GM19455 (cell line): Measurements from ENCODE around the gene FOXO6.

ENCODE experiments used
- ATAC-seq: cut with Tn5 transposase; IDR thresholded peaks from one replicate; pipeline ENCODE4 v1.9.1; 2021; ENCODE audit not compliant: unreplicated experiment

Gene FOXO6

GRCh38 chr1:41380979-41381691, 19.9 kb downstream of the FOXO6 start:
- no peak for ATAC-seq

DNA sequence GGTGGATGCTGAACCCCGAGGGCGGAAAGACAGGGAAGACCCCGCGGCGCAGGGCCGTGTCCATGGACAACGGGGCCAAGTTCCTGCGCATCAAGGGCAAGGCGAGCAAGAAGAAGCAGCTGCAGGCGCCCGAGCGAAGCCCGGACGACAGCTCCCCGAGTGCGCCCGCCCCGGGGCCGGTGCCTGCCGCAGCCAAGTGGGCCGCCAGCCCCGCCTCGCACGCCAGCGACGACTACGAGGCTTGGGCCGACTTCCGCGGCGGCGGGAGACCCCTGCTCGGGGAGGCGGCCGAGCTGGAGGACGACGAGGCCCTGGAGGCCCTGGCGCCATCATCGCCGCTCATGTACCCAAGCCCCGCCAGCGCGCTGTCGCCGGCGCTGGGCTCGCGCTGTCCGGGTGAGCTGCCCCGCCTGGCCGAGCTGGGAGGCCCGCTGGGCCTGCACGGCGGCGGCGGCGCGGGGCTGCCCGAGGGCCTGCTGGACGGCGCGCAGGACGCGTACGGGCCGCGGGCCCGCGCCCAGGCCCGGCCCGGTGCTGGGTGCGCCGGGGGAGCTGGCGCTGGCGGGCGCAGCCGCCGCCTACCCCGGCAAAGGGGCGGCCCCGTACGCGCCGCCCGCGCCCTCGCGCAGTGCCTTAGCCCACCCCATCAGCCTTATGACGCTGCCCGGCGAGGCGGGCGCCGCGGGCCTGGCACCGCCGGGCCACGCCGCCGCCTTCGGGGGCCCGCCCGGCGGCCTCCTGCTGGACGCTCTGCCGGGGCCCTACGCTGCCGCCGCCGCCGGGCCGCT, 20.7 kb downstream of the FOXO6 start:
- no peak for ATAC-seq

GRCh38 chr1:41382480-41383090, 21.4 kb downstream of the FOXO6 start:
- no peak for ATAC-seq

- no peak for ATAC-seq
Observed at GRCh38 chr1:41383094-41383852, 22.0 kb downstream of the FOXO6 start.

DNA sequence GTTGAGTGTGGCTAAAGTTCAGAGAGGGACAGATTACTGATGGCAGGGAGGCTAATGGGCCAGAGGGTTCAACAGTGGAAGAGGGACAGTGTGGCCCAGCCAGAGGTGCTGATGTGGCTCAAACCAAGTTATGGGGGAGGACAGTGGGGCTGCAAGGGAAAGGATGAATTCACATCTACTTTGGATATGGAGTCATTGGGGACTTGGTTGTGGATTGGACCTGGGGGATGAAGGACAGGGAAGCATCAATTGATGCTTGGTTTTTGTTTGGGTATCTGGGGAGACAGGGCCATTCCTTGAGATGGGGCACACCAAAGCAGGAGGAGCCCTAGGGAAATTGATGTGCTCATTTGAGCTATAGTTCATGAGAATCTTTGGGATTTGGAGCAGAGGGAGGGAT, 23.3 kb downstream of the FOXO6 start:
- ATAC-seq: no peak

GRCh38 chr1:41385398-41386195, 24.4 kb downstream of the FOXO6 start:
- no peak for ATAC-seq

DNA sequence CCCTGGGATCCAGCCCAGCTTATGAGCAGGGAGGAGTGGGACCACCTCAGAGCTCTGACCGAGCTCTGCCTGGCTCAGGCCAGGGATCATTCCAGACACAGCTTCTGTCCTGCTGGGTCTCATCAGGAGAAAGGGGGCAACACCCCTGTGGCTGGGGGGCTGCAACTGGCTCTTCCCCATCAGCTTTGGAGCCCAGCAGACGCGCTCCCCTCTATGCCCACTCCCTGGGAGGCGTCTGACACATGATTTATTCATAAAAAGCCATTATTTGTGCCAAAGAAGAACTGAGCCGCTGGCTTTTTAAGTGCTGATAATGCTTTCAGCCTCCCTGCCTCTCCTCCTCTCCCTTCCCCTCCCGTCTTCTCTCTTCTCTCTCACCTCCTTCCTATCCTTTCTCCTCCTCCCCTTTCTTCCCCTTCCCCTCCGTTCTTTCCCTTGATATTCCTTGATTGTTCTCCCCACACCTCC, 25.0 kb downstream of the FOXO6 start:
- no peak for ATAC-seq

DNA sequence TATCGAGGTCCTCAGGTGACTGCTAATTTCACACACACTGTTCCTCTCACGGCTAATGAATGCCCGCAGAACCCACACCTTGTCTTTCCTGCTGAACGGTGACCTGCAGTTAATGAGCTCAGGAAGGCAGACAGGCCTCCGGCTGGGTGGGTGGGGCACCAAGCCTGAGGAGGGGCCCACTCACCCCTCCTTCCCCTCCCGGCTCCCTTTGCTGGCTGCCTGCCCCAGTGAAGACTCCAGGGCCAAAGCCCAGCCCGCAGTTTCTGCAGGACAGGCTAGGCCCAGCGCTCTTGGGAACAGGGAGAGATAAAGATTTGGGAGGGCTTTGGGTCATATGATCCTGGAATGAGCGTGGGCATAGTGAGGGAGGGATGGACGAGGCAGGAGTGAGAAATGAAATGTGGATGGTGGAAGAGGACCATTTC, 26.4 kb downstream of the FOXO6 start:
- no peak for ATAC-seq

DNA sequence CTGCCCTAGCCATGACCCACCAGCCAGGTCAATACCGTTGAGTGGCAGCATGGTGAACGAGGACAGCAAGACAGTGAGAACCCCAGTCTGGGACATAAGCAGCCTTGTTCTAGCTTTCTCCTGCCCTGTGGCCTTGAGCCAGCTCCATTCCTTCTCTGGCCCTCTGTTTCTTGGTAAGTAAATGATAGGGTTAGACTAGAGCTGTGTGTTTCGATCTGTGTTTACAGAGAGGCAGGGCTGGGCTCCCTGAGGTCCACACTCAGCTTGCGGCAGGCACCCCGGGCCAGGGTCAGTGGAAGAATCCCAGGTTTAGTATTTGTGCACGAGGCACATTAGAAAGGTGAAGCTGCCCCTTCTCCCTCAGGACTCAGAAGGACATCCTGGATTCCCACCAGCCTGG, 27.3 kb downstream of the FOXO6 start:
- no peak for ATAC-seq

- ATAC-seq: no peak
Observed at GRCh38 chr1:41389009-41389408, 27.8 kb downstream of the FOXO6 start.

- no peak for ATAC-seq
Observed at GRCh38 chr1:41390166-41390565, 28.9 kb downstream of the FOXO6 start.

DNA sequence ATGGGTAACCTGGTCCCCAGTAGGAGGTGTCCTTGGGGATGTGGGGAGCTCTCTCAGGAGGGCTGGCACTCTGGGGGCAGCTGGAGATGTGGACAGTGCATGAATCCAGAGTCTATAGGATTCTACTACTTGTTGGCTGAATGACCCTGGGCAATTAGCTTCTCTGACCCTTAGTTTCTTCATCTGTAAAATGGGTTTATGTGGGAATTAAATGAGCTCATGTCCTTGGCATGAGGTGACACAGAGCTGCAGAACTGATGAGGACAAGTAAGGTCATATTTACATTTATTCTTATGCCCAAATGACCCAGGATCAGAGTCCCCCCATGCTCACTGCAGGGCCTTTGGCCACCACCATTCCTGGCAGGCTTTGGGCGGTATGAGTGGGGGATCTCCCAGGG, 29.3 kb downstream of the FOXO6 start:
- ATAC-seq: no peak

- ATAC-seq: no peak
Observed at GRCh38 chr1:41391834-41392527, 30.7 kb downstream of the FOXO6 start.

DNA sequence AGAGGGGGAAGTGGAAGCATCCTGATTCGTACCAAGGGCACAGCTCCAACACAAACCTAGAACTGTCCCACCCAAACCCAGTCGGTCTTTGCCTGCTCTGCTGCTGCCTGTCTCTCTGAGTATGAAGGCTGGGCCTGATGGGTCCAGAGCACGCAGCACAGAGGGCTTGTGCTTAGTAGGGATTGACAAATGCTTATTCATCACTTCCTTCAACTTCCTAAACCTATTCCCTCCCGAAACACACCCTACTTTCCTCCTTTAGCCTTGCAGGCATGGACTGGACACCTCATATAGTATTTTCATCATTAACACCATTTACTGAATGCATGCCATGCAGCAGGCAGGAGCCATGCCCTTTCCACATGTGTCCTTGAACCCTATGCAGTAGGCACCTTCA, 31.3 kb downstream of the FOXO6 start:
- no peak for ATAC-seq

GRCh38 chr1:41393716-41394368, 32.6 kb downstream of the FOXO6 start:
- ATAC-seq: no peak

DNA sequence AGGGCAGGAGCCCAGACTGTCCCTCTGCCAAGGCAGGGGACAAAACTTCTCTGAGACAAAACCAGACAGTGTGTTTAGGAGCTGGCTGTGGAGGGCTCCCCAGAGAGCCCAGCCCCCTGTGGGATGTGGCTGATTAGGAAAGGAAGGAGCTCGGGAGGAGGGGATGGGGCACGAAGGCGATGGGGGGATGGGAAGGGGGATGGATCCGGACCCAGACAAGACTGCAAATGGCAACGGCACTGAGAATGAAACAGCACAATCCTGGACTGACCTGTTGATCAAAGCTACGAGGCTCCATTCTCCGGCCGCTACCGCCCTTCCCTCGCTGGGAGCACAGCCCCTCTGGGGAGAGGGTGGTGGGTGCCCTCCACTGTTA, 33.1 kb downstream of the FOXO6 start:
- ATAC-seq: no peak

- ATAC-seq: no peak
Observed at GRCh38 chr1:41394959-41395956, 34.0 kb downstream of the FOXO6 start.

GRCh38 chr1:41396084-41396483, 34.9 kb downstream of the FOXO6 start:
- no peak for ATAC-seq
